ENCODE measurements around the gene TRMT112.
"Not testable (repeated sequence)": the region's sequence is repeated elsewhere in the genome, so short reads cannot be mapped to it uniquely, and the experiment has no call there.

The TRMT112 gene

DNA sequence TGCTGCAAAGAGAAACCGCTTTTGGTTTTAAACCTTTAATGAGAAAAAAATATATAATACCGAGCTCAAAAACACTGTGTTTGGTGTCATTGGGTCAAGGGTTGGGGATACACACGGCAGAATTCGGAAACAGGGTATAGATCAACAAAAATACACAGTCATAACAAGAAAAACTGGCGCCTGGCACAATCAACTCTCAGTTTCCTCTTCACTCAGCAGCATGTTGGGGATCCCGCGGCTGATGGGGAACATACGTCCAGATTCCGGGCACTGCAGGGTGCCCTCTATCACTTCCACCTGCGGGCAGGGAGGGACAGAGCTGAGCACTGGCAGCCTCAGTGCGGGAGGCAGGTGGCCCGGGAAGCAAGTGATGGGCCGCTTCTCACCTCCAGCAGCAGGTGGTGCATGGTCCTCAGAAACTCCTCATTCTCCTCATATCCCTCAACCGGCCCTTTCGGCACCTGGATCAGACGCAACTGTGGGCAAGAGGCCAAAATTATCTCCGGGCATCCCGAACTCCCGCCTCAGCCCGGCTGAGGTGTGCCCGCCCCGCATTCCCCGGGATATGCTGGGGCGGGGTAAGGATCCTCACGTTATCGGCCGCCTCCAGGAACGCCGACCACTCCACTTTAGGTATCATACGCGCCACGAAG lies 561 bp downstream of the TRMT112 start:
- TF ChIP-seq CTCF (IDR thresholded peaks at IDR 0.05; ENCODE audit: borderline replicate concordance, control extremely low read depth, extremely low read depth, insufficient read depth, missing control alignments): no peak
- in situ Hi-C loops (cut with MboI; ENCODE audit: low sequenced_read_pairs, unreplicated experiment): no loop called here
- no peak for DNase-seq (ENCODE audit: low spot score)

DNA sequence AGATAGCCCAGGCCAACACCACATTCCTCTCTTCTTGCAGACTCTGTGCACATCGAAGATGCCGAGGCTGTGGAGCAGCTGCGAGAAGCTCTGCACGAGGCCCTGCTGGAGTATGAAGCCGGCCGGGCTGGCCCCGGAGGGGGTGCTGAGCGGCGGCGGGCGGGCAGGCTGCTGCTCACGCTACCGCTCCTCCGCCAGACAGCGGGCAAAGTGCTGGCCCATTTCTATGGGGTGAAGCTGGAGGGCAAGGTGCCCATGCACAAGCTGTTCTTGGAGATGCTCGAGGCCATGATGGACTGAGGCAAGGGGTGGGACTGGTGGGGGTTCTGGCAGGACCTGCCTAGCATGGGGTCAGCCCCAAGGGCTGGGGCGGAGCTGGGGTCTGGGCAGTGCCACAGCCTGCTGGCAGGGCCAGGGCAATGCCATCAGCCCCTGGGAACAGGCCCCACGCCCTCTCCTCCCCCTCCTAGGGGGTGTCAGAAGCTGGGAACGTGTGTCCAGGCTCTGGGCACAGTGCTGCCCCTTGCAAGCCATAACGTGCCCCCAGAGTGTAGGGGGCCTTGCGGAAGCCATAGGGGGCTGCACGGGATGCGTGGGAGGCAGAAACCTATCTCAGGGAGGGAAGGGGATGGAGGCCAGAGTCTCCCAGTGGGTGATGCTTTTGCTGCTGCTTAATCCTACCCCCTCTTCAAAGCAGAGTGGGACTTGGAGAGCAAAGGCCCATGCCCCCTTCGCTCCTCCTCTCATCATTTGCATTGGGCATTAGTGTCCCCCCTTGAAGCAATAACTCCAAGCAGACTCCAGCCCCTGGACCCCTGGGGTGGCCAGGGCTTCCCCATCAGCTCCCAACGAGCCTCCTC lies 1.5 kb downstream of the TRMT112 start:
- DNase-seq (ENCODE audit: low spot score); in situ Hi-C loops (cut with MboI; ENCODE audit: low sequenced_read_pairs, unreplicated experiment): not testable (repeated sequence)

- in situ Hi-C loops (cut with MboI; ENCODE audit: low sequenced_read_pairs, unreplicated experiment): no loop called here
- DNase-seq (ENCODE audit: low spot score): no peak
- TF ChIP-seq CTCF (IDR thresholded peaks at IDR 0.05; ENCODE audit: borderline replicate concordance, control extremely low read depth, extremely low read depth, insufficient read depth, missing control alignments): no peak
Measured at GRCh38 chr11:64314805-64315561, 2.4 kb downstream of the TRMT112 start.

GRCh38 chr11:64314146-64314804 lies 3.1 kb downstream of the TRMT112 start:
- in situ Hi-C loops (cut with MboI; ENCODE audit: low sequenced_read_pairs, unreplicated experiment): no loop called here
- no peak for TF ChIP-seq CTCF (IDR thresholded peaks at IDR 0.05; ENCODE audit: borderline replicate concordance, control extremely low read depth, extremely low read depth, insufficient read depth, missing control alignments)
- no peak for DNase-seq (ENCODE audit: low spot score)

DNA sequence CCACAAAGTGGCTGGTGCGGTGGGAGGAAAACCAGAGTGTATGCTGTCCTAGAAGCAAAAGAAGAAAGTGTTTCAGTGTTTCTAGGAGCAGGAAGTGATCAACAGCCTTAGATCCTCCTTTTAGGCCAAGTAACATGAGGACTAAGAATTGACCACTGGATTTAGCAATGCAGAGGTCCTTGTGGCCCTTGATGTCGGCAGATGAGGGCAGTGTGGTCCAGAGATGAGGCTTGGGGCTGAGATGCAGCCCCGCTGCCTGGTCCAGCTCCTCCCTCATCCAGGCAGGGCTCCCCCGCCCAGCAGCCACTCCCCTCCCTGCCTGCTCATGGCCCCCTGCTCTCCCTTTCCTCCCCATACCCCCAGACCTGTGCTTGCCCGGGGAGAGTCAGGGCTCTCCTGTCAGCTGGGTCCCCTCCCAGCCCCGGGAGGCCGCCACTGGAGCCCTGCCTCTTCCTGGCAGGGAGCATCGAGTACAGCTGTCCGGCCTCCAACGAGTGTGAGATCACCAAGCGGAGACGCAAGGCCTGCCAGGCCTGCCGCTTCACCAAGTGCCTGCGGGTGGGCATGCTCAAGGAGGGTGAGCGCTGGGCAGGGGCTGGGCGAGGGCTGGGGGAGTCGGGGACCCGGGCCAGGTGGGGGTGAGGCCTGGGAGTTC lies 3.7 kb downstream of the TRMT112 start:
- no peak for DNase-seq (ENCODE audit: low spot score)
- in situ Hi-C loops (cut with MboI; ENCODE audit: low sequenced_read_pairs, unreplicated experiment): no loop called here
- no peak for TF ChIP-seq CTCF (IDR thresholded peaks at IDR 0.05; ENCODE audit: borderline replicate concordance, control extremely low read depth, extremely low read depth, insufficient read depth, missing control alignments)

GRCh38 chr11:64312947-64313346 lies 4.4 kb downstream of the TRMT112 start:
- TF ChIP-seq CTCF (IDR thresholded peaks at IDR 0.05; ENCODE audit: borderline replicate concordance, control extremely low read depth, extremely low read depth, insufficient read depth, missing control alignments): no peak
- in situ Hi-C loops (cut with MboI; ENCODE audit: low sequenced_read_pairs, unreplicated experiment): no loop called here
- DNase-seq (ENCODE audit: low spot score): no peak

GRCh38 chr11:64307795-64308194 lies 9.6 kb downstream of the TRMT112 start:
- in situ Hi-C loops (cut with MboI; ENCODE audit: low sequenced_read_pairs, unreplicated experiment); DNase-seq (ENCODE audit: low spot score): not testable (repeated sequence)
